ENCODE data around the gene ISM1. TPM values are rescaled to one million over a fixed set of nuclear protein-coding genes. Genes with fewer than 3 reads are reported as not detected.
A peak's percentile ranks its signal among the peaks of the same experiment; 100 is the strongest.

The ISM1 gene
- total RNA-seq, 1 experiment from 2014 or later, result 0.20 TPM

DNA sequence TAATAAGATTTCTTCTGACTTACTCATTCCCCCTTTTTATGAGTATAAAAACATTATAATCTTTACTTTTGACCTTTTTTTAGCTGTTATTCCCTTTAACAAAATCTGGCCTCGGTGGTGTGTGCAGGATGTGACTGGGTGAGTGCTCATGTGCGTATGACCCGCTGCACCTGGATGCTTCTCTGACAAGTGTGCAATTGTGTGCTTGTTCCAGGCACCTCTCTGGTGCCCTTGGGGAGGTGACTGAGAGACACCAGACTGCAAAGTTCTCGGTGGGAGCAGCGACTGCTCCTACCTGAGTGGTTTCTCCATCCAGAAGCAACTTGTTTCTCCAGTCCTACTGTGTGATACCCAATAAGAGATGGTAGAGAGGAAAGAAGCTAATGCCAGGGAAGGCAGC, 65.0 kb downstream of the ISM1 start:
- Histone ChIP-seq H4K5ac (ENCODE audit: insufficient read length, low read depth, low read length) (no peak overlapping the region), H2AFZ (ENCODE audit: low read length) (no peak overlapping the region), H3K18ac (ENCODE audit: insufficient read length, low read depth, low read length) (no peak overlapping the region), H4K8ac (replicated peaks; ENCODE audit: insufficient read length, low read depth, low read length) (no peak overlapping the region), H3K56ac (ENCODE audit: insufficient read length, low read depth, low read length) (no peak overlapping the region), H3K4me1 (ENCODE audit: insufficient read depth, low read length) (no peaks in the 10 kb centered on the region), H2BK20ac (ENCODE audit: low read depth, low read length, poor library complexity, severe bottlenecking) (no peak overlapping the region), H3K27ac (ENCODE audit: insufficient read length, low read depth, low read length) (no peak overlapping the region), H2AK5ac (ENCODE audit: insufficient read length, low read length) (no peak overlapping the region), H3K4ac (ENCODE audit: low read depth, low read length) (no peak overlapping the region), H3K23me2 (ENCODE audit: insufficient read length, low read depth, low read length, poor library complexity, severe bottlenecking) (no peaks in the 10 kb centered on the region), H4K20me1 (ENCODE audit: control insufficient read depth, insufficient read depth, insufficient read length) (no peaks in the 10 kb centered on the region), H3K14ac (ENCODE audit: insufficient read depth, low read length) (no peak overlapping the region), H3K23ac (ENCODE audit: insufficient read length, low read depth, low read length) (no peak overlapping the region), H2BK15ac (ENCODE audit: low read depth, low read length) (no peak overlapping the region), H3K27me3 (ENCODE audit: insufficient read depth, low read length) (no peaks in the 10 kb centered on the region), H3K4me2 (ENCODE audit: insufficient read depth, insufficient read length, low read length) (no peak overlapping the region), H3K9me3 (ENCODE audit: control insufficient read depth, low read depth, low read length) (no peaks in the 10 kb centered on the region), H3K79me1 (ENCODE audit: insufficient read depth, low read depth, low read length, poor library complexity, severe bottlenecking) (no peaks in the 10 kb centered on the region), H4K91ac (ENCODE audit: insufficient read length, low read depth, low read length) (no peak overlapping the region), H2BK12ac (ENCODE audit: insufficient read length, low read depth, low read length) (no peak overlapping the region), H3K9ac (ENCODE audit: extremely low read depth, insufficient read length, low read length) (no peak overlapping the region), H3T11ph (ENCODE audit: low read length) (no peak overlapping the region), H3K79me2 (ENCODE audit: insufficient read depth, low read length) (no peaks in the 10 kb centered on the region), H2BK5ac (ENCODE audit: insufficient read length, low read length) (no peak overlapping the region), H2BK120ac (ENCODE audit: low read depth, low read length, poor library complexity, severe bottlenecking) (no peak overlapping the region)
- no CpG with 5 or more reads among the region's 5 CpGs for WGBS (ENCODE audit: extremely low coverage, insufficient read length, low lambda C conversion rate)
- TF ChIP-seq, protein P1, sequence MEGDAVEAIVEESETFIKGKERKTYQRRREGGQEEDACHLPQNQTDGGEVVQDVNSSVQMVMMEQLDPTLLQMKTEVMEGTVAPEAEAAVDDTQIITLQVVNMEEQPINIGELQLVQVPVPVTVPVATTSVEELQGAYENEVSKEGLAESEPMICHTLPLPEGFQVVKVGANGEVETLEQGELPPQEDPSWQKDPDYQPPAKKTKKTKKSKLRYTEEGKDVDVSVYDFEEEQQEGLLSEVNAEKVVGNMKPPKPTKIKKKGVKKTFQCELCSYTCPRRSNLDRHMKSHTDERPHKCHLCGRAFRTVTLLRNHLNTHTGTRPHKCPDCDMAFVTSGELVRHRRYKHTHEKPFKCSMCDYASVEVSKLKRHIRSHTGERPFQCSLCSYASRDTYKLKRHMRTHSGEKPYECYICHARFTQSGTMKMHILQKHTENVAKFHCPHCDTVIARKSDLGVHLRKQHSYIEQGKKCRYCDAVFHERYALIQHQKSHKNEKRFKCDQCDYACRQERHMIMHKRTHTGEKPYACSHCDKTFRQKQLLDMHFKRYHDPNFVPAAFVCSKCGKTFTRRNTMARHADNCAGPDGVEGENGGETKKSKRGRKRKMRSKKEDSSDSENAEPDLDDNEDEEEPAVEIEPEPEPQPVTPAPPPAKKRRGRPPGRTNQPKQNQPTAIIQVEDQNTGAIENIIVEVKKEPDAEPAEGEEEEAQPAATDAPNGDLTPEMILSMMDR (conservative IDR thresholded peaks at IDR 0.05), result no peak
- Mint-ChIP-seq H3K4me3 (no peak overlapping the region), H3K36me3 (ENCODE audit: insufficient read depth in 1 of 3, low read depth in 3 of 3) (no peaks in the 10 kb centered on the region), H3K4me1 (peaks cover 3 to 7% of the 10 kb centered on the region in 2 experiments), H3K27ac (peak overlapping the region in 1 of 3 experiments; percentile 68; a peak in 2 of 7 replicates), H3K9me3 (no peaks in the 10 kb centered on the region), H3K27me3 (ENCODE audit: low read depth) (no peaks in the 10 kb centered on the region)
- DNase-seq, result no peak

Measured in H9 (cell line).